GM23338 (cell line): ENCODE data around the gene DEPDC5. TPM values are rescaled to one million over a fixed set of nuclear protein-coding genes. Genes with fewer than 3 reads are reported as not detected.

Experiments used
- ATAC-seq: fragments of 200-7000 bp; cut with Tn5 transposase; 3 replicates; pipeline ENCODE4 v1.9.1; 2020
- DNase-seq: peaks from one replicate; pipeline ENCODE4 v3.0.0-alpha.2; 2015; ENCODE audit warnings: low spot score
- H2AFZ ChIP-seq: fragments of 200-600 bp; sonication (generic); 2 replicates; pipeline ENCODE4 v1.8.0; 2016; ENCODE audit warnings: antibody characterized with exemption, mild to moderate bottlenecking, moderate library complexity
- H3F3A ChIP-seq: fragments of 200-600 bp; sonication (generic); replicated peaks from 2 replicates; pipeline ENCODE4 v1.8.0; 2017; ENCODE audit warnings: antibody characterized with exemption, mixed run types, low read depth
- H3K27ac ChIP-seq: fragments of 200-600 bp; sonication (generic); 2 replicates; pipeline ENCODE4 v1.6.1; 2016; ENCODE audit warnings: low read depth
- H3K27me3 ChIP-seq: fragments of 200-600 bp; sonication (generic); 2 replicates; pipeline ENCODE4 v1.8.0; 2016; ENCODE audit warnings: mild to moderate bottlenecking, mixed run types, moderate library complexity; ENCODE audit not compliant: insufficient read depth
- H3K36me3 ChIP-seq: fragments of 200-600 bp; sonication (generic); 2 replicates; pipeline ENCODE4 v1.8.0; 2016; ENCODE audit warnings: mild to moderate bottlenecking; ENCODE audit not compliant: insufficient read depth
- H3K4me1 ChIP-seq: fragments of 200-600 bp; sonication (generic); 2 replicates; pipeline ENCODE4 v1.8.0; 2016; ENCODE audit warnings: mild to moderate bottlenecking, moderate library complexity; ENCODE audit not compliant: insufficient read depth
- H3K4me2 ChIP-seq: fragments of 200-600 bp; sonication (generic); 2 replicates; pipeline ENCODE4 v1.7.1; 2017; ENCODE audit warnings: mixed run types
- H3K4me3 ChIP-seq: fragments of 200-600 bp; sonication (generic); 2 replicates; pipeline ENCODE4 v1.6.1; 2016; ENCODE audit warnings: mixed run types
- H3K79me2 ChIP-seq: fragments of 200-600 bp; sonication (generic); replicated peaks from 2 replicates; pipeline ENCODE4 v1.8.0; 2017; ENCODE audit warnings: mild to moderate bottlenecking; ENCODE audit not compliant: insufficient read depth
- H3K9me2 ChIP-seq: fragments of 200-600 bp; sonication (generic); 2 replicates; pipeline ENCODE4 v1.8.0; 2017; ENCODE audit not compliant: insufficient read depth
- H4K20me1 ChIP-seq: fragments of 200-600 bp; sonication (generic); replicated peaks from 2 replicates; pipeline ENCODE4 v1.8.0; 2017; ENCODE audit warnings: mild to moderate bottlenecking; ENCODE audit not compliant: insufficient read depth
- H3K27ac Mint-ChIP-seq: 2 replicates; pipeline ENCODE4 v1.8.0; 2020; ENCODE audit warnings: inconsistent platforms, mild to moderate bottlenecking, moderate library complexity, mixed read lengths
- H3K27me3 Mint-ChIP-seq: 3 replicates; pipeline ENCODE4 v1.8.0; 2022; ENCODE audit warnings: low read depth, mild to moderate bottlenecking, moderate library complexity, mixed read lengths, inconsistent platforms; ENCODE audit not compliant: insufficient read depth, poor library complexity
- H3K36me3 Mint-ChIP-seq: 3 replicates; pipeline ENCODE4 v1.8.0; 2021; ENCODE audit warnings: low read depth, mild to moderate bottlenecking, inconsistent platforms, moderate library complexity, mixed read lengths
- H3K4me1 Mint-ChIP-seq: 3 replicates; pipeline ENCODE4 v1.8.0; 2020; ENCODE audit warnings: mild to moderate bottlenecking, inconsistent platforms, mixed read lengths
- H3K4me3 Mint-ChIP-seq: 3 replicates; pipeline ENCODE4 v1.8.0; 2021; ENCODE audit warnings: moderate library complexity, mild to moderate bottlenecking, inconsistent platforms, mixed read lengths
- H3K9me3 Mint-ChIP-seq: 3 replicates; pipeline ENCODE4 v1.8.0; 2020; ENCODE audit warnings: moderate library complexity, mild to moderate bottlenecking, inconsistent platforms, mixed read lengths
- CREB1 ChIP-seq: fragments of 250-450 bp; sonication (Bioruptor Pico); IDR thresholded peaks from 2 replicates; pipeline ENCODE4 v1.5.0; 2020; ENCODE audit warnings: low read depth, mild to moderate bottlenecking, moderate library complexity
- EZH2 ChIP-seq: fragments of 200-600 bp; sonication (generic); IDR thresholded peaks from one replicate; pipeline ENCODE4 v1.8.0; 2017; ENCODE audit warnings: antibody characterized with exemption, mild to moderate bottlenecking, low read depth; ENCODE audit not compliant: unreplicated experiment
- EZH2phosphoT487 ChIP-seq: fragments of 200-600 bp; sonication (generic); IDR thresholded peaks from one replicate; pipeline ENCODE4 v1.8.1; 2018; ENCODE audit warnings: antibody characterized with exemption; ENCODE audit not compliant: unreplicated experiment
- JUNB ChIP-seq: IDR thresholded peaks from one replicate; pipeline ENCODE4 v1.6.1; 2016; ENCODE audit warnings: antibody characterized with exemption; ENCODE audit not compliant: unreplicated experiment
- NANOG ChIP-seq: IDR thresholded peaks from 2 replicates; pipeline ENCODE4 v1.6.1; 2016; ENCODE audit warnings: antibody characterized with exemption, borderline replicate concordance
- POLR2AphosphoS5 ChIP-seq: IDR thresholded peaks from 2 replicates; pipeline ENCODE4 v1.6.1; 2016; ENCODE audit warnings: antibody characterized with exemption, low read depth
- STAT1 ChIP-seq: IDR thresholded peaks from one replicate; pipeline ENCODE4 v1.6.1; 2016; ENCODE audit warnings: antibody characterized with exemption; ENCODE audit not compliant: unreplicated experiment
- ZNF114 ChIP-seq: fragments of 250-450 bp; sonication (Bioruptor Pico); IDR thresholded peaks from 2 replicates; pipeline ENCODE4 v1.5.0; 2020; ENCODE audit warnings: mild to moderate bottlenecking, moderate library complexity
- ZNF331 ChIP-seq: fragments of 250-450 bp; sonication (Bioruptor Pico); IDR thresholded peaks from 2 replicates; pipeline ENCODE4 v1.5.0; 2020; ENCODE audit warnings: low read depth, mild to moderate bottlenecking, moderate library complexity
- polyA plus RNA-seq: library from polyadenylated mRNA; unstranded; fragments of >200 nt; fragmentation: Nextera tagmentation; extraction: Ambion mirVana; gene quantifications from 2 replicates; pipeline ENCODE4 v1.2.1, GENCODE V29; 2016
- total RNA-seq: library from RNA; depleted of rRNA; stranded (reverse); fragments of >200 nt; shearing (Covaris generic); gene quantifications from 2 replicates; pipeline ENCODE4 v1.2.3, GENCODE V29; 2014
- TF ChIP-seq, protein P1 (sequence below), 2 experiments: fragments of 200-600 bp in 1 of 2; sonication (generic) in 1 of 2; conservative IDR thresholded peaks; 2 replicates each; pipeline versions ENCODE4 v1.5.1 to v1.6.1; 2016 to 2017; ENCODE audit warnings: antibody characterized with exemption in 2 of 2, low read depth in 2 of 2, mild to moderate bottlenecking in 2 of 2, moderate library complexity in 1 of 2
- TF ChIP-seq, protein P2 (sequence below): fragments of 250-450 bp; sonication (Bioruptor Pico); IDR thresholded peaks from 2 replicates; pipeline ENCODE4 v1.5.0; 2020; ENCODE audit warnings: mild to moderate bottlenecking, moderate library complexity

DEPDC5 gene
- total and polyA plus RNA-seq, 2 experiments from 2014 or later: 18.7 to 19.7 TPM

DNA sequence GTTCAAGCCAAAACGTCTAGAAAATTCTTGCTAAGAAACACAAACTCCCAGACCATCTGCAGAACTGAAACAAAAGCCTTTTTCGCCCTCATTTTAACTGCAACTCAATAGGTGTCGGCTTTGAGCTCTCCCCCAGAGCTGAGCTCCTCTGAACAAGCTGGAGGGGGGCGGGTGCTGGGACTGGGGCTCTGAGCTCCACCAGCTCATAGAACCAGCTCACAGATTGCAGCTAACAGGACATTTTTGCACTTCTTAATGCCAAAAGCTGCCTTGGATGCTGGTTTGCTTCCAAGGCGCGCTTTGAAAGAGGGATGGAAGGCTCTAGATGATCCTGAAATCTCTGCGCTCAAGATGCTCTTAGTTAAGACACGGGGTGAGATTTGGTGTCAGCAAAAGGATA is 184.5 kb downstream of the DEPDC5 start:
- DNase-seq (no peak), ATAC-seq (no peak)
- no peak overlapping the region for H3K4me3 ChIP-seq
- no peak for TF ChIP-seq POLR2AphosphoS5
- TF ChIP-seq JUNB: no peak
- TF ChIP-seq EZH2phosphoT487: no peak
- TF ChIP-seq ZNF114: no peak
- TF ChIP-seq EZH2: no peak
- TF ChIP-seq, protein P1, sequence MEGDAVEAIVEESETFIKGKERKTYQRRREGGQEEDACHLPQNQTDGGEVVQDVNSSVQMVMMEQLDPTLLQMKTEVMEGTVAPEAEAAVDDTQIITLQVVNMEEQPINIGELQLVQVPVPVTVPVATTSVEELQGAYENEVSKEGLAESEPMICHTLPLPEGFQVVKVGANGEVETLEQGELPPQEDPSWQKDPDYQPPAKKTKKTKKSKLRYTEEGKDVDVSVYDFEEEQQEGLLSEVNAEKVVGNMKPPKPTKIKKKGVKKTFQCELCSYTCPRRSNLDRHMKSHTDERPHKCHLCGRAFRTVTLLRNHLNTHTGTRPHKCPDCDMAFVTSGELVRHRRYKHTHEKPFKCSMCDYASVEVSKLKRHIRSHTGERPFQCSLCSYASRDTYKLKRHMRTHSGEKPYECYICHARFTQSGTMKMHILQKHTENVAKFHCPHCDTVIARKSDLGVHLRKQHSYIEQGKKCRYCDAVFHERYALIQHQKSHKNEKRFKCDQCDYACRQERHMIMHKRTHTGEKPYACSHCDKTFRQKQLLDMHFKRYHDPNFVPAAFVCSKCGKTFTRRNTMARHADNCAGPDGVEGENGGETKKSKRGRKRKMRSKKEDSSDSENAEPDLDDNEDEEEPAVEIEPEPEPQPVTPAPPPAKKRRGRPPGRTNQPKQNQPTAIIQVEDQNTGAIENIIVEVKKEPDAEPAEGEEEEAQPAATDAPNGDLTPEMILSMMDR (conservative IDR thresholded peaks at IDR 0.05; ENCODE audit: low read depth in 2 of 2): no peak
- no peak for TF ChIP-seq NANOG
- TF ChIP-seq CREB1 (CRISPR knock-in tag): no peak
- TF ChIP-seq STAT1: no peak
- H3F3A ChIP-seq: peaks cover 7% of the 10 kb centered on the region; the same call in 1 of the 2 replicates
- Mint-ChIP-seq H3K36me3 (no peaks in the 10 kb centered on the region), H3K4me3 (no peak overlapping the region), H3K27me3 (peaks cover 11% of the 10 kb centered on the region), H3K4me1 (peaks cover 7% of the 10 kb centered on the region), H3K27ac (no peak overlapping the region), H3K9me3 (no peaks in the 10 kb centered on the region)
- H3K79me2 ChIP-seq: no peaks in the 10 kb centered on the region
- no peak overlapping the region for H3K27ac ChIP-seq
- no peak overlapping the region for H3K4me2 ChIP-seq
- H3K4me1 ChIP-seq: peaks cover under 1% of the 10 kb centered on the region; the same call in 1 of the 2 replicates
- H2AFZ ChIP-seq: 0 out of 2 replicates have a peak overlapping the region, but pooled peaks have one; percentile 18
- no peaks in the 10 kb centered on the region for H3K27me3 ChIP-seq
- no peaks in the 10 kb centered on the region; the same call in 1 of the 2 replicates for H3K36me3 ChIP-seq
- H3K9me2 ChIP-seq: no peaks in the 10 kb centered on the region
- H4K20me1 ChIP-seq: no peaks in the 10 kb centered on the region

DNA sequence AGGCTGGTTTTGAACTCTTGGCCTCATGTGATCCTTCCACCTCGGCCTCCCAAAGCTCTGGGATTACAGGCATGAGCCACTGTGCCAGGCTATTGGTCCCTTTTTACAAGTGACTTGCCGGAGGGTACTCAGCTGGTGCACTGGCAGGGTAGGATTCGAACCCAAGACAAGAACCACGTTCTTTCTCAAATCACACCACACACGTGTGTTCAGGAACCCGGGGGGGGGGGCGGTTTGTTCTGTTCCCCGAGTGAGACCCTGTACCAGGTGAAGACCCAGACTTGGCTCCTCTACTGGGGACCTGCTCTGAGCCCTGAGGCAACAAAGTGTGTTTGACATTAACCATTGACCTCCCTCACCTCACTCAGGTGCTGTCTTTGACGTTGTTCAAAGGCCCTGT is 186.7 kb downstream of the DEPDC5 start:
- DNase-seq (no peak), ATAC-seq (no peak)
- Histone ChIP-seq H3K79me2 (peaks cover 7% of the 10 kb centered on the region), H3K4me1 (peaks cover 6% of the 10 kb centered on the region; the same call in 1 of the 2 replicates), H3F3A (peaks cover 11% of the 10 kb centered on the region; the same call in 1 of the 2 replicates), H2AFZ (no peak overlapping the region), H3K4me3 (no peak overlapping the region), H3K9me2 (no peaks in the 10 kb centered on the region), H3K36me3 (no peaks in the 10 kb centered on the region; the same call in 1 of the 2 replicates), H4K20me1 (peaks cover under 1% of the 10 kb centered on the region; the same call in 1 of the 2 replicates), H3K27me3 (no peaks in the 10 kb centered on the region), H3K4me2 (no peak overlapping the region), H3K27ac (no peak overlapping the region)
- H3K27ac Mint-ChIP-seq: no peak overlapping the region
- no peak overlapping the region for H3K4me3 Mint-ChIP-seq
- no peaks in the 10 kb centered on the region for H3K9me3 Mint-ChIP-seq
- peaks cover 7% of the 10 kb centered on the region; the same call in 2 of the 3 replicates for H3K4me1 Mint-ChIP-seq
- peaks cover 10% of the 10 kb centered on the region for H3K27me3 Mint-ChIP-seq
- H3K36me3 Mint-ChIP-seq: no peaks in the 10 kb centered on the region
- TF ChIP-seq POLR2AphosphoS5 (no peak), ZNF114 (no peak), NANOG (no peak), ZNF331 (CRISPR knock-in tag) (no peak), EZH2 (no peak)
- TF ChIP-seq, protein P2, sequence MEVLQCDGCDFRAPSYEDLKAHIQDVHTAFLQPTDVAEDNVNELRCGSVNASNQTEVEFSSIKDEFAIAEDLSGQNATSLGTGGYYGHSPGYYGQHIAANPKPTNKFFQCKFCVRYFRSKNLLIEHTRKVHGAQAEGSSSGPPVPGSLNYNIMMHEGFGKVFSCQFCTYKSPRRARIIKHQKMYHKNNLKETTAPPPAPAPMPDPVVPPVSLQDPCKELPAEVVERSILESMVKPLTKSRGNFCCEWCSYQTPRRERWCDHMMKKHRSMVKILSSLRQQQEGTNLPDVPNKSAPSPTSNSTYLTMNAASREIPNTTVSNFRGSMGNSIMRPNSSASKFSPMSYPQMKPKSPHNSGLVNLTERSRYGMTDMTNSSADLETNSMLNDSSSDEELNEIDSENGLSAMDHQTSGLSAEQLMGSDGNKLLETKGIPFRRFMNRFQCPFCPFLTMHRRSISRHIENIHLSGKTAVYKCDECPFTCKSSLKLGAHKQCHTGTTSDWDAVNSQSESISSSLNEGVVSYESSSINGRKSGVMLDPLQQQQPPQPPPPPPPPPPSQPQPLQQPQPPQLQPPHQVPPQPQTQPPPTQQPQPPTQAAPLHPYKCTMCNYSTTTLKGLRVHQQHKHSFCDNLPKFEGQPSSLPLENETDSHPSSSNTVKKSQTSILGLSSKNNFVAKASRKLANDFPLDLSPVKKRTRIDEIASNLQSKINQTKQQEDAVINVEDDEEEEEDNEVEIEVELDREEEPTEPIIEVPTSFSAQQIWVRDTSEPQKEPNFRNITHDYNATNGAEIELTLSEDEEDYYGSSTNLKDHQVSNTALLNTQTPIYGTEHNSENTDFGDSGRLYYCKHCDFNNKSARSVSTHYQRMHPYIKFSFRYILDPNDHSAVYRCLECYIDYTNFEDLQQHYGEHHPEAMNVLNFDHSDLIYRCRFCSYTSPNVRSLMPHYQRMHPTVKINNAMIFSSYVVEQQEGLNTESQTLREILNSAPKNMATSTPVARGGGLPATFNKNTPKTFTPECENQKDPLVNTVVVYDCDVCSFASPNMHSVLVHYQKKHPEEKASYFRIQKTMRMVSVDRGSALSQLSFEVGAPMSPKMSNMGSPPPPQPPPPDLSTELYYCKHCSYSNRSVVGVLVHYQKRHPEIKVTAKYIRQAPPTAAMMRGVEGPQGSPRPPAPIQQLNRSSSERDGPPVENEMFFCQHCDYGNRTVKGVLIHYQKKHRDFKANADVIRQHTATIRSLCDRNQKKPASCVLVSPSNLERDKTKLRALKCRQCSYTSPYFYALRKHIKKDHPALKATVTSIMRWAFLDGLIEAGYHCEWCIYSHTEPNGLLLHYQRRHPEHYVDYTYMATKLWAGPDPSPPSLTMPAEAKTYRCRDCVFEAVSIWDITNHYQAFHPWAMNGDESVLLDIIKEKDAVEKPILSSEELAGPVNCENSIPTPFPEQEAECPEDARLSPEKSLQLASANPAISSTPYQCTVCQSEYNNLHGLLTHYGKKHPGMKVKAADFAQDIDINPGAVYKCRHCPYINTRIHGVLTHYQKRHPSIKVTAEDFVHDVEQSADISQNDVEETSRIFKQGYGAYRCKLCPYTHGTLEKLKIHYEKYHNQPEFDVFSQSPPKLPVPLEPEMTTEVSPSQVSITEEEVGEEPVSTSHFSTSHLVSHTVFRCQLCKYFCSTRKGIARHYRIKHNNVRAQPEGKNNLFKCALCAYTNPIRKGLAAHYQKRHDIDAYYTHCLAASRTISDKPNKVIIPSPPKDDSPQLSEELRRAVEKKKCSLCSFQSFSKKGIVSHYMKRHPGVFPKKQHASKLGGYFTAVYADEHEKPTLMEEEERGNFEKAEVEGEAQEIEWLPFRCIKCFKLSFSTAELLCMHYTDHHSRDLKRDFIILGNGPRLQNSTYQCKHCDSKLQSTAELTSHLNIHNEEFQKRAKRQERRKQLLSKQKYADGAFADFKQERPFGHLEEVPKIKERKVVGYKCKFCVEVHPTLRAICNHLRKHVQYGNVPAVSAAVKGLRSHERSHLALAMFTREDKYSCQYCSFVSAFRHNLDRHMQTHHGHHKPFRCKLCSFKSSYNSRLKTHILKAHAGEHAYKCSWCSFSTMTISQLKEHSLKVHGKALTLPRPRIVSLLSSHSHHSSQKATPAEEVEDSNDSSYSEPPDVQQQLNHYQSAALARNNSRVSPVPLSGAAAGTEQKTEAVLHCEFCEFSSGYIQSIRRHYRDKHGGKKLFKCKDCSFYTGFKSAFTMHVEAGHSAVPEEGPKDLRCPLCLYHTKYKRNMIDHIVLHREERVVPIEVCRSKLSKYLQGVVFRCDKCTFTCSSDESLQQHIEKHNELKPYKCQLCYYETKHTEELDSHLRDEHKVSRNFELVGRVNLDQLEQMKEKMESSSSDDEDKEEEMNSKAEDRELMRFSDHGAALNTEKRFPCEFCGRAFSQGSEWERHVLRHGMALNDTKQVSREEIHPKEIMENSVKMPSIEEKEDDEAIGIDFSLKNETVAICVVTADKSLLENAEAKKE (CRISPR knock-in tag): no peak
